GM21528 (cell line): ENCODE results near the gene BICD1.

Experiments
- ATAC-seq: cut with Tn5 transposase; IDR thresholded peaks from one replicate; pipeline ENCODE4 v1.9.1; 2021; ENCODE audit warnings: mild to moderate bottlenecking, moderate library complexity; ENCODE audit not compliant: unreplicated experiment, low FRiP score

The BICD1 gene

GRCh38 chr12:32312049-32312670 lies 205.5 kb downstream of the BICD1 start:
- no peak for ATAC-seq

- ATAC-seq = no peak
These were observed 215.7 kb downstream of the BICD1 start for GRCh38 chr12:32322354-32322753.

DNA sequence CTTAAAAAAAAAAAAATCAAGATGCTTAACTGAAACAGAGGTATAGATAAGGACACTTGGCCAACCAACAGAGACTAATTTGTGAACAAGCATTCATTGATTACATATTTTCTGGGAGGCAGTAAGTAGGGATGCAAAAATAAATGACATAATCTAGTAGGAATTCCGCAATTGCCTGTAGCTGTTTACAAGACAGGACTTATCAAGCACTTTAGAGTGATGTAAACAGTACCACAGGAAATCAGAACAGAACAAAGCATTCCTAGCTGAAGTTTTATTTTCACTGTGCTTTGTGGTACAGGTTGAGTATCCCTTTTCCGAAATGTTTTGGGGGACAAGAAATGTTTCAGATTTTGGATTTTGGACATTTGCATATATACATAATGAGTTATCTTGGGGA lies 224.5 kb downstream of the BICD1 start:
- ATAC-seq = no peak

DNA sequence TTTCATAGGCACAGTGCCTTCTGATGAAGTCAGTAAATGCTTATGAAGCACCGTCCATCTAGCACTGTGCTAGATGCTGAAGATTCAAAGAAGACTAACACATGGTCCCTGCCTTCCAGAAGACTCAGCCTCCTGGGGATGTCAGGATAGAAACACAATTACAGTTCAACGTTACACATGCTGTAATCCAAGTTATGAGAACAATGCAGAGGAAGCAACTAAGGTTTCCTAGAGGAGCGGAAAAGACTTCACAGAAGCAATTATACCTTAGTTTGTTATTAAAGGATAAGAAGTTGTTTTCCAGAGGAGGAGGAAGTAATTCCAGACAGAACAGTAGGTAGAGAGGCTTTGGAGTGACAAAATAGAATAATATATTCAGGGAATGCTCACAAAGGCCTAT lies 225.8 kb downstream of the BICD1 start:
- no peak for ATAC-seq

GRCh38 chr12:32334371-32334777 lies 227.7 kb downstream of the BICD1 start:
- ATAC-seq = no peak

GRCh38 chr12:32336261-32336660 lies 229.6 kb downstream of the BICD1 start:
- ATAC-seq = no peak

- no peak for ATAC-seq
These were observed 236.8 kb downstream of the BICD1 start for GRCh38 chr12:32343496-32343895.

GRCh38 chr12:32344047-32344446 lies 237.4 kb downstream of the BICD1 start:
- ATAC-seq = no peak

DNA sequence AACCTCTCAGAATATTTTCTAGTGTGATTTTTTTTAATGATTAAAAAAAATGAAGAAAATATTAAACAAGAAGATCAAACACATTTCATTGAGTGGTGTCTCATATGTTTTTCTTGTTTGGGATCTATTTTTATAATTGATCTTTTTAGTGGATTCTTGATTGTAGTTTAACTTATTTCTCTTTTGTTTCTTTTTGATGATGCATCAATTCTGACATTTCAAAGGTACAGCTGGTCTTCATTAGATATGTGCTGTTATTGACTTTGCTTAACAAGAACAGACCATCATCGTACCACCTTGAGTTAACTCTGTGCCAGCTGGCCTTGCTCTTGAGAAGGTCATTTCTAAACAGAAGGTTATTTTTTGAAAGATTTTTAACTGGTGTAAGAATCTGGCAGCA lies 246.9 kb downstream of the BICD1 start:
- no peak for ATAC-seq

DNA sequence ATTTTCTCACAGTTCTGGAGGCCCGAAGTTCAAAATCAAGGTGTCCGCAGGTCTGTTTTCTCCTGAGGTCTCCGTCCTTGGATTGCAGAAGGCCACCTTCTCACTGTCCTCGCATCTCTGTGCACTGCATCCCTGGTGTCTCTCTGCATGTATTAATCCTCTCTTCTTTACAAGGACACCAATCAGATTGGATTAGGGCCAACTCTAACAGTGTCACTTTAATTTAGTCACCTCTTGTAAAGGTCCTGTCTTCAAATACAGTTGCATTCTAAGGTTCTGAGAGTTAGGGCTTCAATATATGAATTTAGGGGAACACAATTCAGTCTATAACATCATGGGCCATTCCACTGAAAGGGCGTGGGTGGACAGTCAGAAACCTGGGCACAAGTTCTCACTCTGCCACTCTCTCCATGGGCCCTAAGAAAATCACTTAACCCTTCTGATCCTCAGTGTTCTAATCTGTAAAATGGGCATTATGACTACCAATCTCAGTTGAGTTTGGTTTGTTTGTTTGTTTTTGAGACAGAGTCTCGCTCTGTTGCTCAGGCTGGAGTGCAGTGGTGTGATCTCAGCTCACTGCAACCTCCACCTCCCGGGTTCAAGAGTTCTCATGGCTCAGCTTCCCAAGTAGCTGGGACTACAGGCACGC lies 251.1 kb downstream of the BICD1 start:
- no peak for ATAC-seq

DNA sequence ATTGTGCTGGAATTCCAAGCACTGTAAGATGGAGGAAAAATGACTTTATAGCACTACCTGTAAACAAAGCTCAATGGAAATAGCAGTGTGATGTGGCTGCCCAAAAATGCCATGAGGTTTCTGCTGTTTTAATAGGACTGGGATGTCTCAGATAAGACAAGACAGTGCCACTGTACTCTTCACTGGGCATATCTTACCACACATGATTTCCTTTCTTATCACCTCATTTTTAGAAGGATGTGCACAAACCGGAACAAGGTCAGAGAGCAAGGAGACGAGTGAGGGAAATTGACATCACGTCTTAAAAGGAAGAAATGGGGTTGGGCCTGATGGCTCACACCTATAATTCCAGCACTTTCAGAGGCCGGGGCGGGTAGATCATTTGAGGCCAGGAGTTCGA lies 254.3 kb downstream of the BICD1 start:
- ATAC-seq = no peak

GRCh38 chr12:32362892-32363291 lies 256.2 kb downstream of the BICD1 start:
- no peak for ATAC-seq

DNA sequence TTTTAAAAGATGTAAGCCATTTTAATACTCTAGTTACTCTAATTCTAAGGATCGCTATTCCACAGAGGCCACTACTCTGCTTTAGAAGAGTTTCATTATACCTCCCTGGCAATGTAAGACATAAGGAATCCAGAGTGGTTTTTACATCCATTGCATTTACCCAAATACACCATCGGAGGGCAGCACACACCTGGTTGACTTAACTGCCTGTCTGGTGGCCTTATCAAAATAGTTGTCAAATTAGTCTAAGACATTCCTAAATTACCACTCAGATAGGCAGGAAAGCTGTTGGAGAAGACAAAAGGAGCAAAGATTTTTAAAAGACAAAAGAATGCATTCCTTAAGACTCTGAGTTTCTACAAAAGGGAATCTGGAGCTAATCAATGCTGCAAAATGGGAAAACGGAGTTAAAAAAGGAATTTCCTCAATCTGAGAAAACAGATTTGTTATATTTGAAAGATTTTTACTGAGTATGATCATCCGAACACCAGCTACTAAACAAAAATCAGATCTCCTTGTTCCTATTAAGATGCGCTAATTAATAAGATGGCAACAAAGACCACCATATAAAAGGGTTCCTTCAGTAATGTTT lies 258.9 kb downstream of the BICD1 start:
- ATAC-seq = no peak

DNA sequence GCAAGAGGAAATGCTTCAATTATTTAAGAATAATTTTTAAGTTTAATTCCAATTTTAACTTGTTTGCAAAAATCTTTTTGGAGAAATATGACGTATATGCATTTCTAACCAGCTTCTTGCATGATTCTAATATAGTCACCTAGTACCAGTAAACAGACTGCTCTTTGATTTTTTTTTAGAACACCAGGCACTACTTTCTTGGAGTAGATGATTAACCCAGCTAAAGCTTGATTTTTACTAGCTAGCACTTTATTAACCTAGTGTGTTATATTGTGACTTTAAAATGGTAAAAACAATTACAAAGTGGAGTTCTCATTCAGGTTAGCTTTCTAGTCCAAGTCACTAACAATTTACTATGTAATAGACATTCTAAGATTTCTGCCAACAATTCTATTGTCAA lies 260.1 kb downstream of the BICD1 start:
- ATAC-seq = no peak

GRCh38 chr12:32367381-32367780 lies 260.7 kb downstream of the BICD1 start:
- no peak for ATAC-seq

DNA sequence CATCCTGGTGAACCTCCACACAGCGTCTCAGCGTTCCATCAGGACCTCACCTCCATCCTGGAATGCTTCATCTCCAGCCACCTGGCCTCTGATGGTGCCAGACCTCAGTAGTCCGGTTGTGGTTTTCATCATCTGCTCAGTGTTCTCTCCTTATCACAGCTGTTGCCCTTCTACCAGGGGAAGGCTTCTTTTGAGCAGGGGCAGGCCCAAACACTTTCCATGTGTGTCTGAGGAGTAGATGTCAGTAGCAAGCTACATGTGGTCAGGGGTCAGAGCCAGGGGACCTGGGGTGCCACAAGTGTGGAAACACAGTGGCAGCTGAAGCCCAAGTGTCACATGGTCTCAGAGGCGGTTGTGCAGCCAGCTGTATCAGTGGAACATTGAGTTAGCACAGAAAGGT lies 262.6 kb downstream of the BICD1 start:
- no peak for ATAC-seq

DNA sequence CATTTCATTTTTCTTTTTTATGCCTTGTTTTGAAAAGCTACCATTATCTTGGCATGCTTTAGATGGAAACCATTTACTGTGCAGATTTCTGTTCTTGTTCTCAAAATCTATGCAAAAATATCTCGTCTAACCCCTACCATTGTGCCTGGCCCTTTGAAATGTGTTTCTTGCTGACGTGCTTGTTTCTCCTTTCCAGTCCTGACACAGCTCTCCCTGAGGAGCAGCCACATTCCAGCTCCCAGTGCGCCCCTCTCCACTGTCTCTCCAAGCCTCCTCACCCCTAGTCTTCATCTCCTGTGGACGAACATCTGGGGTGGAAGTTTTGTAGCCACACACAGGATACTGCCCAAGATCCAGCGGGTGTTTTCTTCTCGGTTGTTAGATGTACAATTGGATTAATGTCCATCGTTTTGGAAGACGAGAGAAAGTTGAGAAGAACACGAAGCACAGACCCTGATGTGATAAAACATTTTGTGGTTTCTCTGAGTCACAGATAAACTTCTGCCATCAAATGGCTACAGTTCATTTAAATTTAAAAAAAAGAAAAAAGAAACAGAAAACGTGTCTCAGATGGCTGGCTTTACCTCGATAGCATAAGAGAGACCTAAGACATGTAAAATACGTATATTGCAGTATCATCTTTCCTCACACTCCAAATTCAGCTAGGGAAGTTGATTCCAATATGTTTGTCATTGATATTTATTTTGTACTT lies 270.9 kb downstream of the BICD1 start:
- no peak for ATAC-seq

- ATAC-seq = no peak
These were observed 272.6 kb downstream of the BICD1 start for GRCh38 chr12:32379213-32379612.

GRCh38 chr12:32379667-32380066 lies 273.0 kb downstream of the BICD1 start:
- ATAC-seq = no peak

DNA sequence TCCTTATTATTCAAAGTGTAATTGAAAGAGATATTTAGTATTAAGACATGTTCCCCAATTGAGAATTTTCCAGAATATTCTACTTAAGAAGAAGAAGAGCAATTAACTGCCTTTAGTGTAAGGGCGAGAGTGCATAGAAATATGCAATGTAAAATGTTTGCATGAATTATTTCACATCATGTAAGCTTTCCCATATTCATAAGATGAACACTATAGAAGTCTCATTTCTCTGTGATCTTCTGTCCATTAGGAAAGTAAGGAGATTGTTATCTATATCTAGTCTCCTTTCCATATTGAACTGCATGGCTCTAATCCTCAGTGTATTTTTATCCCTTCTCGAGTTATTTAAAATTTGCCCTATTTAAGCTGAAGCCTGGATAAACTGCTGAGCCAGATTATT lies 275.6 kb downstream of the BICD1 start:
- ATAC-seq = no peak

- ATAC-seq = no peak
These were observed 284.0 kb downstream of the BICD1 start for GRCh38 chr12:32390572-32391219.
